HG03175 (cell line): ENCODE measurements around the gene SNX25.
"Not testable (repeated sequence)": the region's sequence is repeated elsewhere in the genome, so short reads cannot be mapped to it uniquely, and the experiment has no call there.

ENCODE experiments used
- ATAC-seq: cut with Tn5 transposase; IDR thresholded peaks from one replicate; pipeline ENCODE4 v1.9.1; 2021; ENCODE audit warnings: mild to moderate bottlenecking, moderate library complexity; ENCODE audit not compliant: unreplicated experiment

SNX25 gene

DNA sequence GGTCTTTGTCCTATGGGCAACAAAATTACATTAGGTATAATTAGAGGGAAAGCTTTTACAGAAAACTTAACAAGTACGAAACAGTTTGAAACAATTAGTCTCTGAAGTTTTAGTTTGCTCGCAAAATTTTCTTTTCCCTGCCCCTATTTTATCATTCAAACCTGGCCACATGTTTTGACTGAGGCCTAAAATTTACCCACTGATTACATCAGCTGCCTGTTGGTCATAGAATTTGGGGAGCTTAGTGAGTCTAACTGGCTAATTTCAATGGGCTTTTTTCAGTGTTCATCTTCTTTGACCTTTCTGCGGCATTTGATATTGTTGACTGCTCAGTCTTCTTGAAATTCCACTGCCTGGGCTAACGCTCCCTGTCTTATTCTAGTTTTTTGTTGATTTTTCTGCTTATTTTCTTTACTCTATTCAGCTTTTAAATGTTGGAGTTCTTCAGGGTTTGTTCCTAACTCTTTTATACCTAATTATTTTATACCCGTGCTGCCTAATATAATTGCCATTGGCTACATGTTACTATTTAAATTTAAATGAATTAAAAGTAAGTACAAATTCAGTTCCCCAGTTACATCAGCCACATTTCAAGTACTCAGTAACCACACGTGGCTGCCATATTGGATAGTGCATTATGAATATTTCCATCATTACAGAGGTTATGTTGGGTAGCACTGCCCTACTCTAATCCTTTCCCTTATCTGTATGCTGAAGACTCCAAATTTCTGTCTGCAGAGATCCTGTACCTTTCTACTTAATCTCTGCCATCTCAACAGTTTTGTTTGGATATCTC, 87.5 kb downstream of the SNX25 start:
- no peak for ATAC-seq

DNA sequence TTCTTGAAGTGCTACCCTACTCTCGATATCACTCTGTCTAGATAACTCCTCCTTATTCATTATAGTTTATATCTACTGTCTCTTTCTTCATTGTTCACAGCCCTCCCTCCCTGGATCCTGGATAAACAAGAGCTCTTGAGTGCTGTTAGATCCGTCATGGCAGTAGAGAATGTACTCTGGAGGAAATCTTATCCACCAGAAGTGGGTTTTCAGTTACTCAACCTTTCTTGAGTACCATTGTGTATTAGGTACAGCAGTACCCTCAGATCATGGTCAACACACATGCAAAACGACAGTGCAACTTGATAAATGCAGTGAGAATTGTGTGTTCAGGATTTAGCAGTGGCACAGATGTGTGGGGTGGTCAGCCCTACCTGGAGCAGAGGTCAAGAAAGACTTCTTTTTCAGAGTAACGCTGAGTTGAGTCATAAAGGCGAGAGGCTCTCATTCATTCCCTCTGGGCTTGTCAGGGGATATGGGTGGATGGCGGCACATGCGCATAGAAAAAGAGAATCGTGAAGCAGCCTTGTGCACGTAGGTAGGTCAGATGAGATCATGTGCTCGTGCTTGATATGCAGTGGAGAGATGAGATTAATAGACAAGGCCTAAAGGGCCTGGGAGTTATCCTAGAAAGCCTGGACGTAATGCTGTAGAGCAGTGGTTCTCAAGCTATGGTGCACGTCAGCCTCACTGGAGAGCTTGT, 89.5 kb downstream of the SNX25 start:
- ATAC-seq = no peak

DNA sequence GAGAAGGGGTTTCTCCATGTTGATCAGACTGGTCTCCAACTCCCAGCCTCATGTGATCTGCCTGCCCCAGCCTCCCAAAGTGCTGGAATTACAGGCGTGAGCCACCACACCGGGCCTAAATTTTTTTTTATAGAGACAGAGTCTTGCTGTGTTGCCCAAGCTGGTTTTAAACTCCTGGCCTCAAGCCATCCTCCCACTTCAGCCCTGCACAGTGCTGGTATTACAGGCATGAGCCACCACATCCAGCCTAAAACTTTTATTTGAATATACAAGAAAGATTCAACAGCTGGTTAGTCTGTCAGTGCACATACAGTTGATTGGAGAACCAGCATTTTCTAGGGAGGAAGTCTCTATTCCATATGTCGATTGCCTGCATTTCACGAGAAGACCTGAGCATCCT, 95.1 kb downstream of the SNX25 start:
- ATAC-seq = no peak

DNA sequence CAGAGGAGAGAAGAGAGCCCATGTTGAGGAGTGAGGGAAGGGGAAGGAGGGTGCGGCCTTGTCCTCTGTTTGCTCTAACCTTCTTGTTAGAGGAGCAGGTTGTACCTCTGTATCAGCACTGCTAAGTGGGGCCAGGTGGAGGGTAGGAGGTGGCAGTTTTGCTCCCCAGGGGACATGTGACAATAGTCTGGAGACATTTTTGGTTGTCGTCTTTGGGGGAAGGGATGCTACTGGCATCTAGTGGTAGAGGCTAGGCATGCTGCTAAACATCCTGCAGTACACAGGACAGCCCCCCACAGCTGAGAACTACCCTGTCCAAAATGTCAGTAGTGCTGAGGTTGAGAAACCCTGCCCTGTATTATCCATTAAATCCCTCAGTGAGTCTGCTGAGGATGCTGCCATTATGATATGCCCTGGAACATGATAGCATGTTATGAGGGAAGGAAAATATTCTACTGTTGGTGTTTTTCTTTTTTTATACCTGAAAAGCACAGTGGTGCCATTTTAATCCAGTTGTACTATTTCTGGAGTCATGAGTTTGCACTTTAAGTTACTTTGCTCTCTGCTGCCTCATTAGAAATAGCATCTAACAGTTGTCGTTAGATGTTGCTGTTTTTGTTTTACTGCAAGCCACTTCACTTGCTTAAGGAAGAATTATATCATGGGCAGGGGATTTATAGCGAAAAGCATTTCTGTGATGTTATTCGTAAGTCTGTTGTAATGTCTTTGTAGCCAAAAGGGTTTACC, 95.7 kb downstream of the SNX25 start:
- ATAC-seq = peak; percentile 38

DNA sequence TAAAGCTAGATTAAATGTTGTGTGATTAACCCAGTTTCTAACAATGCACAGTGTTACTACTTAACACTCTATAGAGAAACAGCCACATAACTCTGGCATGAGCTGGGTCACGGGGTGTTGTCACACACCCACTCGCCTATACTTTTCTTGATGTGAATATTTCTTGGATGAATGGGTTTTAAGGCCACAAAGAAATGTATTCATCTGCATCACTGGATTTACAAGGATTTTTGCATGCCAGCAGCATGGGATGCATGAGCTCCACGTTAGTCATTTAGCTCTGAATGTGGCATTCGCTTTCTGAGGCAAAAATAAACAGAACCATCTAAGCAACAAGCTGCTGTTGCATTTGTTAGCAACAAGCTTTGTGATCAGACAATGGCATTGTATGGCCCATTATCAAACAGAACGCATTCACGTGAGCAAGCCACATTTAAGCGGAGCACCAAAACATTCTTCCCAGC, 96.6 kb downstream of the SNX25 start:
- no peak for ATAC-seq

DNA sequence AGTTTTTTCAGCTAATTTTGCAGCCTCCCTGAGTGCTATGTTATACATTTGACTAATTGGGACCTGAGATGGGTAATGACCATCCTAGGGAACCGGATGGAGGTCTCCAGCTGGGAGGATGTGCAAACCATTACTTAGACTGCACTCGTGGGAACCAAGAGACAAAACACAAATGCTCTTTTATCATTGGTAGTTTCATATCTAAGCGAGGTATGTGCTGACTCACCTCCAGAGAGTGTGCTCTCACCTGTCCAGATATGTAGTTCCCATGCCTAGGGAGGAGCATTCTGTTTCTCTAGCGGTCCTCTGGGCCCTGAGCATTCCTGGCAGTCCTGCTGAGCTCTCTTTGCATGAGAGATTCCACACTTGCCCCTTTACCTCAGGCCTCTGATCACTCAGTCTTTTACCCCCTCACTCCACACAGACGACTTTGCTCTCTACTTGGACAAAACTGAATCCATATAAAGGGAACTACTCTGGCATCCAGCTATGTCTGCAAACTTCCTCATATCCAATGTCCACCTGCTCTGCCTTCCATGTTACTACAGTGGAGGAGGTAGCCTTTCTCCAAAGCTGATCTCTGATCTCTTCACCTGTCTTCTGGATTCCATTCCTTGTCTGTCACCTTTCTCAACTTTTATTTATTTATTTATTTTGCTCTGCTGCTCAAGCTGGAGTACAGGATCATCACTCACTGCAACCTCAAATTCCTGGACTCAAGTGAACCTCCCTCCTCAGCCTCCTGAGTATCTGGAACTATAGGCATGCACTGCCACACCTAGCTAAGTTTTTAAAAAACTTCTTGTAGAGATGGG, 97.9 kb downstream of the SNX25 start:
- ATAC-seq = peak; percentile 80

DNA sequence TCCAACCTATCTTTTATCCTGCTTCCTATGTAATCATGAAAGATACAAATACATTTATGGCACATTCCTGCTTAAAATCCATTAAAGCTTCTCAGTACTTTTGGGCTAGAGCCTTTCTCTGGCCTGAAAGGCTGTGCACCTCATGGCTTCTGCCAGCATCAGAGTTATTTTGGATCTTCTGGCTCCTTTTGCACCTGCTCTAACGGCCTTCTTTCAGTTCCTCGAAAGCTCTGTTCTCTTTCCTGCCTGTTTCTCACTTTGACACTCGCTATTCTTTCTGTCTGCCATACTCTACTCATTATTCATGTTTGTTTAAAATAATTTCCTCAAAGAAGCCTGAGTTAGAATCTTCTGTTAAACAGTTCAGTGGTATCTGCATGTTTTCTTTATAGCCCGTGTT, 100.4 kb downstream of the SNX25 start:
- peak; percentile 57 for ATAC-seq

DNA sequence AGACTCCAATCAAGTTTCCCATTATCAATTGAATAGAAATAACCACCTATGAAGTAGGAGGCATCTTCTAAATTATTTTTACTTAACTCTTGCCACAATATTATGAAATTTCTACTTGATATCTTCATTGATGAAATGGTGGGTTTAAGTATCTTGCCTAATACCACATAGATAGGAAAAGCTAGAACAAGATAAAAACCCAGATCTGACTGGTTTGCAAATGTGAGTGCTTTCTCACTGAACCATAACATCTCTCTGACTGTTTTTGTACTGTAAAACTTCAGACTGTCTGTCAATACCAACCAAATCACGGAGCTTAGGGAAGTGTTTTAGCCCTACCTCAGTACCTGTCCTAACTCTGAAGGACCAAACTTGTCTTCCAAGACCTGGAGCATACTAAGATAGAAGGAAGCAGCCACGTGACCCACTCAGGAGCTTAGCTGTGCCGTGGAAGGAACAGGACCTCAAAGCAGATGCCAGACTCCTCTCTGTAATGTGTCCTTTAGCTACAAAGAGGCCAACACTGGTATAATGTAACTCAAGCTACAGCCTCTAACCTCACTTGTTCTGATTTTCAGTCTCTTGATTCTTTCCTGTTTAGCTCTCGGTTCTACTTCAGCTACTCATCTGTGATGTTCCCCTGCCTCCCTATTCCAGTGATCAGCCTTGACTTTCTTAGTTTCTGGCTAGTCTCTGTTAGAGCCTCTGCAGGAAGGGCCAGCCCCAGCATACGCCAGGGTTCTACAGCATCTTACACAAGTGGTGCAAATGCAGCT, 101.9 kb downstream of the SNX25 start:
- no peak for ATAC-seq

DNA sequence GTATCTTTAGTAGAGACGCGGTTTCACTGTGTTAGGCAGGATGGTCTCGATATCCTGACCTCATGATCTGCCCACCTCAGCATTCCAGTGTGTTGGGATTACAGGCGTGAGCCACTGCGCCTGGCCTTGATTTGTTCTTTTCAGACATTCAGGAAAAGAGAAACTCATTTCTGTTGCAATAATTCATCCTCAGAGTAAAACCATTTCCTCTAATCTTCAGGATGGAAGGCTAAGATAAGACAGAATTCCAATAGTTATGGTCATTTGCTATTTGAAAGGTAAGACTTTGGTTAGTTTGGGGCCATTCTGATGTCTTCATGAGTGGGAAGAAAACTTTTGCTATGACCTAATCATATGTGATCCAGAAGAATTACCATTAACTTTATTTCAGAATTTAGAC, 103.3 kb downstream of the SNX25 start:
- ATAC-seq = no peak

DNA sequence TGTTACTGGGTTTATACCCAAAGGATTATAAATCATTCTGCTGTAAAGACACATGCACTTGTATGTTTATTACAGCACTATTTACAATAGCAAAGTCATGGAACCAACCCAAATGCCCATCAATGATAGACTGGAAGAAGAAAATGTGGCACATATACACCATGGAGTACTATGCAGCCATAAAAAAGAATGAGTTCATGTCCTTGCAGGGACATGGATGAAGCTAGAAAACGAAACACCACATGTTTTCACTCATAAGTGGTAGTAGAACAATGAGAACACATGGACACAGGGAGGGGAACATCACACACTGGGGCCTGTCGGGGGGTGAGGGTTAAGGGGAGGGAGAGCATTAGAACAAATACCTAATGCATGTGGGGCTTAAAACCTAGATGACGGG, 108.1 kb downstream of the SNX25 start:
- not testable (repeated sequence) for ATAC-seq

DNA sequence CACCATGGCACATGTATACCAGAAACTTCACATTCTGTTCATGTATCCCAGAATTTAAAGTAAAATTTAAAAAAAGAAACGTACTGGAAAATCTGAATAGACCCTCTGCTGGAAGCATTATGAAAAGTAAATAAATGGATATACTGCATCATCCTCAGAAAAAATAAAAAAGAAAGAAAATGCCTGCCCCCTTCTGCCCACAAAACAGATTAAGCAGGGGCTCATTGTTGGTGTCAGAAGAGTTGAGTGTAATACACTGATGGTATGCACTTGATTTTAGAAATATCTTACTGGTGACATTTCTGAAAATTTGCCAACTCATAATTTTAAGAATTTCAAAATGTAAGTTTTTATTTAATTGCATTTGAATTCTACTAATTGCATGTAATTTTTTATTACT, 108.5 kb downstream of the SNX25 start:
- ATAC-seq = no peak

DNA sequence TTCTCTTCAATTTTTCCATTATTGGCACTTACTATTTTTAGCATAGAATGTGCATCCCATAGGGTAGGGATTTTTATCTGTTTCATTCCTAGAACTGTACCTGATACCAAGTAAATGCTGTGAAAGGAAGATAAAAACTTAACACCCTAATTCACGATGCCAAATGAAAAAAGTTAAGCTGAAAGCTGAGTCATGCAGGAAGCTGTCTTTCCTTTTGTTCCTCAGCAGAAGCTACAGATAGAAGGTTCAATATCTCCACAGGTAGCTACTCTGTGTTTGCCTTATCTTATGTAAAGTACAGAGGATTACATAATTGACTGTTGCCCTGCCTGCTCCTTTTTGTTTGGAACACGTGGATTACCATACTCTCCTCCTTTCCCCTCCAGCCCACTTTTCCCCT, 109.3 kb downstream of the SNX25 start:
- ATAC-seq = no peak

DNA sequence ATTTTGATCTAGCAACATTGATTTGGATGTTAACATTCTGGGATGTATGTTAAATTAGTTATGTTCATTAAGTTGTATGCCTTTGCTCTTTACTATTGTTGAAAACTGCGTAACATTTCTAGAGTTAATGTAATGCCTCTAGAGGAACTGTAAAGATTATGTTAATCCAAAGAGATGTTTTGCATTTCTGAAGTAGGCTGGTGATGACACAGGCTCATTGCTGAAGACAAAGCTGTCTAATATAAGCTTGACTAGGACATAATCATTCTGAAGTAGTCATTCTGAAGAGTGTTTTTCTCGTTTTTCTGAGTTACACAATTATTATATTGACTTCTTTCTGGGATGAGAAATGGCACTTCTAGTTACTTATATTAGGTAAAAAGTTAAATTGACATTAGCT, 113.4 kb downstream of the SNX25 start:
- ATAC-seq = no peak

DNA sequence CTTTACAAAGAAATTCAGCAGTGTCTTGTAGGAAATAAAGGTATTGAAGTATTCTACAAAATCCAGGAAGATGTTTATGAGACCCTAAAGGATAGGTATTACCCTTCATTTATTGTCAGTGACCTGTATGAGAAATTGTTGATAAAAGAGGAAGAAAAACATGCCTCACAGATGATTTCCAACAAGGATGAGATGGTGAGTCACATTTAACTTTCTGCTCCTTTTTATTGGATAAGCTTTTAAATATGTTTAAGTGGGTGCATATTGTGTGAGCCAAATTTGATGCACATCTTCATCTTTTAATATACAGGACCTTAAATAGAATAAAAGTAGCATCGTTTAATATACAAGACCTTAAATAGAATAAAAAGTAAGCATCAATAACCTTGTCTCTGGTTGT, 114.2 kb downstream of the SNX25 start:
- no peak for ATAC-seq

DNA sequence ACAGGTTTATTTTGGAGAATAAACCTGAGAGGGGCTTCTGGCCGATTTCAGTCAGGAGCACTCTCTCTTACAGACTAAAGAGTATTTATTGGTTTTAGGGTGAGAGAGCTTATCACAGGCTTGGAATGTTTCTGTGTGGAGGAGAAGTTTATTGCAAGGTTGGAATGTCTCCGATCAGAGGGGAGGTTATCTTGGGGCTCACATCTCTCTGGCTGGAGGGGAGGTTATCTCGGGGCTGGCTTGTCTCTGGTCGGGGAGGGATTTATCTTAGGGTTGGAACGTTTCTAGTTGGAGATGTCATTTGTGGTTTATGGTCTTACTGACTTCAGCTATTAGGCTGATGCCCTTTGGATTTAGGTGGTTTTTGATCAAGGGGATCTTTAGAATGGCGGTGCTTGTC, 115.0 kb downstream of the SNX25 start:
- not testable (repeated sequence) for ATAC-seq

DNA sequence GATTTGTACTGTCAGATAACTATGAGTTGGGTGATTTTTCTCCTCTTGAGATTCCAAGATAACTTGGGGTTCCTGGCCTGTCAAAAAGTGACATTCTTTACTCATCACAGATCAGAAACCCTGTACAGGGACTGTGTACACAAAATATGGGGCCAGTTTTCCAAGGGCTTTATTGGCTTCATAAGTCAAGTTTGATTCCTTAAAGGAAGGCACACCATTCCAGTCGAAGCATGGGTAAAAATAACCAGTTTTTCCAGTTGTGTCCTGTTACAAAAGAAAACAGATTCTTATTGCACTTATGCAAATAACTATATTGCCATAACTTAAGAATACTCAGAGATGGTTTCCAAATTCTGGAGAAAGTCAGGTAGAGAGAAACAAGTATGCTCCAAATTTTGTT, 116.3 kb downstream of the SNX25 start:
- ATAC-seq = not testable (repeated sequence)

DNA sequence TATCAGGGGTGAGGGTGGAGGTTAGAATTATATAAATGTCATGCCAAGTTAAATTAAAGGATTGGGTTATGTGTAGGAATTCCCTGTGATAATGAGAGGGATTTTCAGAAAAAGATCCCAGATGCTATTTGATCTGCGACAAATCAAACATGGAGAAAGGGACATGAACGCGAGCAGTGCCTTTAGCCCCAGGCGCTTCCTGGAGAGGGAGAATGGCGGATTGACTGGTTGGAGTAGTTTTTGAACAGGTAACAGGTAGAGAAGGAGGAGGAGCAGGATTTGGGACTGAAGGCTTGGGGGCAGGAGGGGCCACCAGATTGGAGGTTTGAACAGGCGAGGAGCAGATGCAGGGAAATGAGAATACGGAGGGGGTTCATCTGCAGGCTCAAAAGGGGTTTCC, 119.2 kb downstream of the SNX25 start:
- no peak for ATAC-seq

DNA sequence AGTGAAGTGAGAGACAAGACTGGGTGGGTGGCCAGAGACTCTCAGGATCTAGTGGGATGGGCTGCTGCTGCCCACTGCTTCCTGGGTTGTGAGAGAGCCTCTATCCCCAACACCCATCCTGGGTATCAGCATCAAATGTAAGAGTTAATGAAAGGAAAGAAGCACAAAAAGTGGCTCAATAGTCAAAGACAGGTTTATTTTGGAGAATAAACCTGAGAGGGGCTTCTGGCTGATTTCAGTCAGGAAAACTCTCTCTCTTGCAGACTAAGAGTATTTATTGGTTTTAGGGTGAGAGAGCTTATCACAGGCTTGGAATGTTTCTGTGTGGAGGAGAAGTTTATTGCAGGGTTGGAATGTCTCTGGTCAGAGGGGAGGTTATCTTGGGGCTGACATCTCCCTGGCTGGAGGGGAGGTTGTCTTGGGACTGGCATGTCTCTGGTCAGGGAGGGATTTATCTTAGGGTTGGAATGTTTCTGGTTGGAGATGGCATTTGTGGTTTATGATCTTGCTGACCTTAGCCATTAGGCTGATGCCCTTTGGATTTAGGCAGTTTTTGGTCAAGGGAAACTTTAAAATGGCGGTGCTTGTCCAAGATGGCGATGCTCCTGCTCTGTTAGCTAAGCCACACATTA, 120.6 kb downstream of the SNX25 start:
- ATAC-seq = not testable (repeated sequence)

DNA sequence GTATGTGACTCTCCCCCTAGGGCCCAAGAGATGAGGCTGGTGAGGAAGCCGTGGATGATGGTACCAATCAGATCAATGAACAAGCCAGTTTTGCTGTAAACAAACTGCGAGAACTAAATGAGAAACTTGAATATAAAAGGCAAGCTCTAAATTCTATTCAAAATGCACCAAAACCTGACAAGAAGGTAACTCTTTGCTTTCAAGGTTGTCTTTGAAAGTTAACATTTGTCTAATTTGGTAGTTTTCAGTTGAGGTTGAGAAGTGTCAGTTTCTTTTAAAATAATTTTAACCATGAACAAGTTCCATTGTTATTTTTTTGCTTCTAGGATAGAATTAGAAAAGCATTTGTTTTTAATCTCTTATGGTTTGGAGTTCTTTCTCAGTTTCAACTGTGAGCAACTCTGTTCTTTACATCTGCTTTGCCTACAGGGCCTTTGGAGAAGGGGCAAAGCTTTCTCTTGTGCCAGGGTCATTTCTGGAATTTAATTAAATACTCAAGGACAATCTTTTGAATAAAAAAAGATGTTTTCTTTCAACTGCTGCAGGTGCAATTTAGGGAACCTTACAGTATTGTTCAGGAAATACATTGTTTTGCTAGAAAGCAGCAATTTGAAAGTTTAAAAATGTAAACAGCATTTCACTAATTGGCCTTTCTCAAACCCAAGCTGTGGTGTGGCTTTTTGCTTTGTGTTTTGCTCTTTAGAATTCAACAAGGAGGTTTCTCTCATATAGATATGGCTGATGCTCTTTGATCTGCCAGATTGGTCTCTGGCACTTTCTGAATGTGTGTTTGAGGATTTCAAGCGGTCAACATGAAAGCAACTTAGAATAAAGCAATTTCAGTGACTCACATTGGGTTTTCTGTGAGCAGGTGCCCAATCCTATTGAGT, 123.4 kb downstream of the SNX25 start:
- peak; percentile 74 for ATAC-seq
